Measurements from ENCODE around the gene TMEM38B. TPM values are rescaled to one million over a fixed set of nuclear protein-coding genes. Genes with fewer than 3 reads are reported as not detected.

Gene TMEM38B
- total and polyA plus RNA-seq, 2 experiments from 2014 or later, result 9.4 to 14.7 TPM

DNA sequence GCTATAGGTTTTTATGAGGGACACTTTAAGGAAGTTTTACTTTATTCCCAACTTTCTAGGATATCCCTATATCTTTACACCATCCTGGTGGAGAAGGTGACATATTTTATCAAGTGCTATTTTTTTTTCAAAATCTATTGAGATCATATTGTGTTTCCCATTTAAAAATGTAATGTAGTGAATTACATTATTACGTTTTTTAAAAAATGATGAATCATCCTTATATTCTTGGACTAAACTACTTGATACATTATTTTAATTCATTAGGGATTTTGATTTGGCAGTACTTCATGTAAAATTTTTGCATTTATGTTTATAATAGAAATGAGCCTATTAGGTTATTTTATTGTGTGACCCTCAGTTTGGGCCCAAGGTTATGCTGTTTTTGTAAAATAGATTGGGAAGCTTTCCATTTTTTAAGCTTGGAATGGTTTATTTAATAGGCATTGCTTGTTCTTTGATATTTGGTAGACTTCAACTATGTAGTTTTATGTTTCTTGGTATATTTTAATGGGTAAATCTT, 4.1 kb downstream of the TMEM38B start:
- Mint-ChIP-seq H3K27ac (no peak overlapping the region), H3K27me3 (ENCODE audit: insufficient read depth, low read depth, poor library complexity) (peaks cover 18% of the 10 kb centered on the region), H3K9me3 (no peaks in the 10 kb centered on the region), H3K36me3 (ENCODE audit: low read depth) (no peaks in the 10 kb centered on the region), H3K4me3 (no peak overlapping the region), H3K4me1 (peaks cover 6% of the 10 kb centered on the region; the same call in 2 of the 3 replicates)
- peaks cover 6% of the 10 kb centered on the region for H3K4me1 ChIP-seq (ENCODE audit: insufficient read depth)
- no peak overlapping the region for H3K4me3 ChIP-seq
- ATAC-seq, result no peak
- no peaks in the 10 kb centered on the region; the same call in 1 of the 2 replicates for H4K20me1 ChIP-seq (replicated peaks; ENCODE audit: insufficient read depth)
- H3K9me2 ChIP-seq (ENCODE audit: insufficient read depth), result no peaks in the 10 kb centered on the region
- H3K79me2 ChIP-seq (replicated peaks; ENCODE audit: insufficient read depth), result peaks cover 10% of the 10 kb centered on the region
- H3K27ac ChIP-seq (ENCODE audit: low read depth), result no peak overlapping the region
- H3K36me3 ChIP-seq (ENCODE audit: insufficient read depth), result no peaks in the 10 kb centered on the region
- TF ChIP-seq, protein P1, sequence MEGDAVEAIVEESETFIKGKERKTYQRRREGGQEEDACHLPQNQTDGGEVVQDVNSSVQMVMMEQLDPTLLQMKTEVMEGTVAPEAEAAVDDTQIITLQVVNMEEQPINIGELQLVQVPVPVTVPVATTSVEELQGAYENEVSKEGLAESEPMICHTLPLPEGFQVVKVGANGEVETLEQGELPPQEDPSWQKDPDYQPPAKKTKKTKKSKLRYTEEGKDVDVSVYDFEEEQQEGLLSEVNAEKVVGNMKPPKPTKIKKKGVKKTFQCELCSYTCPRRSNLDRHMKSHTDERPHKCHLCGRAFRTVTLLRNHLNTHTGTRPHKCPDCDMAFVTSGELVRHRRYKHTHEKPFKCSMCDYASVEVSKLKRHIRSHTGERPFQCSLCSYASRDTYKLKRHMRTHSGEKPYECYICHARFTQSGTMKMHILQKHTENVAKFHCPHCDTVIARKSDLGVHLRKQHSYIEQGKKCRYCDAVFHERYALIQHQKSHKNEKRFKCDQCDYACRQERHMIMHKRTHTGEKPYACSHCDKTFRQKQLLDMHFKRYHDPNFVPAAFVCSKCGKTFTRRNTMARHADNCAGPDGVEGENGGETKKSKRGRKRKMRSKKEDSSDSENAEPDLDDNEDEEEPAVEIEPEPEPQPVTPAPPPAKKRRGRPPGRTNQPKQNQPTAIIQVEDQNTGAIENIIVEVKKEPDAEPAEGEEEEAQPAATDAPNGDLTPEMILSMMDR (conservative IDR thresholded peaks at IDR 0.05; ENCODE audit: low read depth in 2 of 2), result no peak
- no peak for TF ChIP-seq JUNB (IDR thresholded peaks at IDR 0.05; ENCODE audit: unreplicated experiment)
- TF ChIP-seq ZNF114 (CRISPR knock-in tag; IDR thresholded peaks at IDR 0.05), result no peak
- no peak for TF ChIP-seq EZH2phosphoT487 (IDR thresholded peaks at IDR 0.05; ENCODE audit: unreplicated experiment)
- no peak for TF ChIP-seq ZNF462 (CRISPR knock-in tag; IDR thresholded peaks at IDR 0.05)
- TF ChIP-seq ZNF331 (CRISPR knock-in tag; IDR thresholded peaks at IDR 0.05; ENCODE audit: low read depth), result no peak
- no peak for TF ChIP-seq REST (IDR thresholded peaks at IDR 0.05; ENCODE audit: unreplicated experiment)
- no peak for TF ChIP-seq POLR2AphosphoS5 (IDR thresholded peaks at IDR 0.05; ENCODE audit: low read depth)
- TF ChIP-seq EZH2 (IDR thresholded peaks at IDR 0.05; ENCODE audit: low read depth, unreplicated experiment), result no peak
- no peak for TF ChIP-seq STAT1 (IDR thresholded peaks at IDR 0.05; ENCODE audit: unreplicated experiment)
- no peak for TF ChIP-seq ETS1 (IDR thresholded peaks at IDR 0.05)
- TF ChIP-seq CREB1 (CRISPR knock-in tag; IDR thresholded peaks at IDR 0.05; ENCODE audit: low read depth), result no peak
- TF ChIP-seq NANOG (IDR thresholded peaks at IDR 0.05; ENCODE audit: borderline replicate concordance), result no peak
- peaks cover 26% of the 10 kb centered on the region for H3K27me3 ChIP-seq (ENCODE audit: insufficient read depth)
- H3F3A ChIP-seq (replicated peaks; ENCODE audit: low read depth), result no peaks in the 10 kb centered on the region
- DNase-seq (ENCODE audit: low spot score), result no peak
- H3K4me2 ChIP-seq, result no peak overlapping the region
- H2AFZ ChIP-seq, result no peak overlapping the region

All from GM23338 (cell line).